Activated B cell treated with CpG ODN at 0.5 μM for 24 hours (primary cell): ENCODE data around the gene GIMD1. TPM values are rescaled to one million over a fixed set of nuclear protein-coding genes. Genes with fewer than 3 reads are reported as not detected.

Experiments
- ATAC-seq: fragments of 200-7000 bp; cut with Tn5 transposase; one replicate; pipeline ENCODE4 v1.10.0; 2021; ENCODE audit warnings: low read depth, mild to moderate bottlenecking, moderate library complexity
- CTCF ChIA-PET: fragments of 350-600 bp; sonication (Branson Sonifier 250); formaldehyde crosslinking; loops from one replicate; lab custom pipeline; 2021; ENCODE audit warnings: antibody characterized with exemption; lab: Charles Lee
- POLR2A ChIA-PET: fragments of 350-600 bp; sonication (Branson Sonifier 250); formaldehyde crosslinking; loops from one replicate; lab custom pipeline; 2021; ENCODE audit warnings: antibody characterized with exemption; lab: Charles Lee
- DNase-seq: peaks from one replicate; pipeline ENCODE4 v3.0.0; 2022
- H3K27ac Mint-ChIP-seq: one replicate; pipeline ENCODE4 v1.8.0; 2020; ENCODE audit warnings: mixed read lengths
- H3K27me3 Mint-ChIP-seq: one replicate; pipeline ENCODE4 v1.8.0; 2021; ENCODE audit warnings: mixed read lengths
- H3K36me3 Mint-ChIP-seq: one replicate; pipeline ENCODE4 v1.8.0; 2021; ENCODE audit warnings: low read depth, mixed read lengths
- H3K4me1 Mint-ChIP-seq: one replicate; pipeline ENCODE4 v1.8.0; 2021; ENCODE audit warnings: mixed read lengths
- H3K4me3 Mint-ChIP-seq: one replicate; pipeline ENCODE4 v1.8.0; 2020; ENCODE audit warnings: mild to moderate bottlenecking, mixed read lengths
- H3K9me3 Mint-ChIP-seq: one replicate; pipeline ENCODE4 v1.8.0; 2020; ENCODE audit warnings: mixed read lengths
- CTCF ChIP-seq: fragments of 200-600 bp; IDR thresholded peaks from one replicate; pipeline ENCODE4 v1.8.0; 2022; ENCODE audit warnings: antibody characterized with exemption, mild to moderate bottlenecking
- intact Hi-C: fragments of 100-400 bp; cut with micrococcal nuclease; formaldehyde crosslinking; loops from one replicate; pipeline ENCODE4 v1.15.1; 2024
- total RNA-seq: library from RNA; stranded (reverse); gene quantifications from 2 replicates; pipeline ENCODE4 v1.2.3, GENCODE V29; 2022

Gene GIMD1
- total RNA-seq, 1 donor from 2014 or later, result not detected

DNA sequence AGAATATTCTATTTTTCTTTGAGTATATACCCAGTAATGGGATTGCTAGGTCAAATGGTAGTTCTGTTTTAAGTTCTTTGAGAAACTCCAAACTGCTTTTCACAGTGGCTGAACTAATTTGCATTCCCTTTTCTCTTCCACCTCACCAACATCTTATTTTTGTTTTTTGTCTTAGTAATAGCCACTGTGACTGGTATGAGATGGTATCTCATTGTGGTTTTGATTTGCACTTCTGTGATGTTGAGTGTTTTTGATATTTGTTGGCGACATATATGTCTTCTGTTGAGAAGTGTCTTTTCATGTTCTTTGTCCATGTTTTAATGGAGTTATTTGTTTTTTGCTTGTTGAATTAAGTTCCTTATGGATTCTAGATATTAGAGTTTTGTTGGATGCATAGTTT lies 27.8 kb downstream of the GIMD1 start:
- Mint-ChIP-seq H3K4me1 (peaks cover 35% of the 10 kb centered on the region), H3K36me3 (peaks cover 84% of the 10 kb centered on the region), H3K27ac (no peak overlapping the region), H3K9me3 (peaks cover 19% of the 10 kb centered on the region), H3K27me3 (no peaks in the 10 kb centered on the region), H3K4me3 (no peak overlapping the region)
- ATAC-seq (no peak), DNase-seq (no peak)
- intact Hi-C loops, result no loop called here
- CTCF ChIA-PET, result no interaction called here
- no peak for TF ChIP-seq CTCF
- POLR2A ChIA-PET, result no interaction called here

DNA sequence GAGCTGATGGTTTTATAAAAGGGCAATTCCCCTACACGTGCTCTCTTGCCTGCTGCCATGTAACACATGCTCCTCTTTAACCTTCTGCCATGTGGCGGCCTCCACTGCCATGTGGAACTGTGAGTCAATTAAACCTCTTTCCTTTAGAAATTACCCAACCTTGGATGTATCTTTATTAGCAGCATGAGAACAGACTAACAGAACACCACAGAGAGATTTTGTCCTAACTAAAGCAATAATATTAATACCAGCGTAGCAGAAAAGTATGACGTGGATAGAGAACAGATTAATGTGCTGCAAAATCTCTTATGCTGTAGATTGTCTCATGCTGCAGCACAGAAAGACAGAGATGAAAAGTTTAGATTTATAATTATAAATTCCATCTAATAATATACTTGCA lies 29.1 kb downstream of the GIMD1 start:
- Mint-ChIP-seq H3K4me3 (no peak overlapping the region), H3K4me1 (peaks cover 35% of the 10 kb centered on the region)
- POLR2A ChIA-PET, result interaction anchor here (0.5 kb wide), 1 partner anchor 135 kb away, joined by 3 read pairs; no protein-coding TSS in a partner anchor

GRCh38 chr4:106338671-106339070 lies 29.9 kb downstream of the GIMD1 start:
- CTCF ChIA-PET, result no interaction called here

More for the DNA sequence above, 29.1 kb downstream of the GIMD1 start:
- Mint-ChIP-seq H3K36me3 (peaks cover 87% of the 10 kb centered on the region), H3K27ac (no peak overlapping the region), H3K27me3 (no peaks in the 10 kb centered on the region), H3K9me3 (peaks cover 19% of the 10 kb centered on the region)
- intact Hi-C loops, result no loop called here
- CTCF ChIA-PET, result no interaction called here
- DNase-seq (no peak), ATAC-seq (no peak)
- TF ChIP-seq CTCF, result no peak

GRCh38 chr4:106337916-106338315 lies 30.7 kb downstream of the GIMD1 start:
- DNase-seq (no peak), ATAC-seq (no peak)
- peaks cover 30% of the 10 kb centered on the region for H3K4me1 Mint-ChIP-seq
- H3K36me3 Mint-ChIP-seq, result peaks cover 88% of the 10 kb centered on the region
- CTCF ChIA-PET, result no interaction called here
- H3K27me3 Mint-ChIP-seq, result no peaks in the 10 kb centered on the region
- no peak for TF ChIP-seq CTCF
- no peak overlapping the region for H3K4me3 Mint-ChIP-seq
- POLR2A ChIA-PET, result no interaction called here
- no peak overlapping the region for H3K27ac Mint-ChIP-seq
- H3K9me3 Mint-ChIP-seq, result peaks cover 19% of the 10 kb centered on the region
- intact Hi-C loops, result no loop called here

More at GRCh38 chr4:106338671-106339070, 29.9 kb downstream of the GIMD1 start:
- TF ChIP-seq CTCF, result no peak
- intact Hi-C loops, result no loop called here
- DNase-seq (no peak), ATAC-seq (no peak)
- Mint-ChIP-seq H3K27me3 (no peaks in the 10 kb centered on the region), H3K4me1 (peaks cover 32% of the 10 kb centered on the region), H3K9me3 (peaks cover 19% of the 10 kb centered on the region), H3K27ac (no peak overlapping the region), H3K4me3 (no peak overlapping the region), H3K36me3 (peaks cover 87% of the 10 kb centered on the region)
- POLR2A ChIA-PET, result no interaction called here

DNA sequence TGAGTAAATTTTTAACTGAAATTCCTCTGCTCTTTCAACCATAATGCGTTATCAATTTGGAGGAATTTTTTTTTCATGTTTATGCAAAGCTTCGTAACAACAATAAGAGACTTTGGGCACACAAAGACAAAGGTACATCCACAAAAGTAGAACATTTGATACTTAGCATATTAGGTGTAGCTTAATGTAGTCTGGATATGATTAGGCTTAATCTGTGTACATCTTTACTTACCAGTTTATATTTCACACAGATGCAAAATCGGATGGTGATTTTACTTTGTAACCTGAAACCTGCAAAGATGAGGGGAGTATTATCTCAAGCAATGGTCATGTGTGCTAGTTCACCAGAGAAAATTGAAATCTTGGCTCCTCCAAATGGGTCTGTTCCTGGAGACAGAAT lies 32.0 kb downstream of the GIMD1 start:
- no peak for TF ChIP-seq CTCF
- no peak overlapping the region for H3K4me3 Mint-ChIP-seq
- peaks cover 19% of the 10 kb centered on the region for H3K9me3 Mint-ChIP-seq
- intact Hi-C loops, result no loop called here
- no peaks in the 10 kb centered on the region for H3K27me3 Mint-ChIP-seq
- CTCF ChIA-PET, result no interaction called here
- ATAC-seq, result no peak
- peaks cover 17% of the 10 kb centered on the region for H3K4me1 Mint-ChIP-seq
- POLR2A ChIA-PET, result no interaction called here
- no peak overlapping the region for H3K27ac Mint-ChIP-seq
- no peak for DNase-seq
- H3K36me3 Mint-ChIP-seq, result peaks cover 84% of the 10 kb centered on the region
